Erythroblast (primary cell): ENCODE measurements around the gene HEATR5A.
"Not testable (repeated sequence)": the region's sequence is repeated elsewhere in the genome, so short reads cannot be mapped to it uniquely, and the experiment has no call there.

Experiments
- GATA1 ChIP-seq: IDR thresholded peaks from 2 replicates; pipeline ENCODE4 v1.6.1; 2011; ENCODE audit warnings: low read depth, mild to moderate bottlenecking, control low read depth, low read length, moderate library complexity
- POLR2A ChIP-seq: IDR thresholded peaks from 2 replicates; pipeline ENCODE4 v1.6.1; 2011; ENCODE audit warnings: mild to moderate bottlenecking, low read length

DNA sequence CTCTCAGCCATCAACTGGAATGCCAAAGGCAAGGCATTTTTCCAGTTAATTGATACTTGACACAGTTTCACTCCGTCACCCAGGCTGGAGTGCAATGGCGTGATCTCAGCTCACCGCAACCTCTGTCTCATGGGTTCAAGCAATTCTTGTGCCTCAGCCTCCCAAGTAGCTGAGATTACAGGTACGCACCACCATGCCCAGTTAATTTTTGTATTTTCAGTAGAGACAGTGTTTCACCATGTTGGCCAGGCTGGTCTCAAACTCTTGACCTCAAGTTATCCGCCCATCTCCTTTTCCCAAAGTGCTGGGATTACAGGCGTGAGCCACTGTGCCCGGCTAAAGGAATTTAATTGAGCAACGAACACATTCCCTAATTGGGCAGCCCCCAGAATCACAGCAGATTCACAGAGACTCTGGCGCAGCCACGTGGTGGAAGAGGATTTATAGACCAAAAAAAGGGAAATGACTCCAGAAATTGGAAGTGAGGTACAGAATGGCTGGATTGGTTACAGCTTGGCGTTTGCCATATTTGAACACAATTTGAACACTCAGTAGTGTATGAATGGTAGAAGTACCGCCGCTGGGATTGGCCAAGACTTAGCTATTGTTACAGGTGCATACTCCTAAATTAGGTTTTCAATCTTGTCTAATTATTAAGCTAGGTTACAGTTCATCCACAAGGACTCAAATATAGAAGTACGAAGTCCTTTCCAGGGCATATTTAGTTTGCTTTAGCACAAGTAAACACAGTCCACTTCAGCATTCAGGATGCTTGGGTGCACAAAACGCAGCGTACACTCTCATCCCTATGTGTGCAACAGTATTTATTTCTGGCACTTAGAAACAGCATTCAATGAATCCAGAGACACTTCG lies 162.6 kb downstream of the HEATR5A start:
- TF ChIP-seq POLR2A, GATA1: not testable (repeated sequence)
